GM18505 (cell line): Measurements from ENCODE around the gene SUN1.

Source experiments
- ATAC-seq: cut with Tn5 transposase; IDR thresholded peaks from one replicate; pipeline ENCODE4 v1.9.1; 2021; ENCODE audit not compliant: unreplicated experiment
- POLR2A ChIP-seq: IDR thresholded peaks from 4 replicates; pipeline ENCODE4 v1.6.1; 2011; ENCODE audit warnings: borderline replicate concordance; ENCODE audit not compliant: insufficient read depth, insufficient read length; ENCODE audit errors: extremely low read depth

Gene SUN1

GRCh38 chr7:915291-916218 is 83.3 kb downstream of the SUN1 start:
- no peak for TF ChIP-seq POLR2A
- ATAC-seq = no peak

GRCh38 chr7:916291-916941 is 84.1 kb downstream of the SUN1 start:
- ATAC-seq = no peak
- TF ChIP-seq POLR2A = no peak

- no peak for TF ChIP-seq POLR2A
These were observed 85.2 kb downstream of the SUN1 start for GRCh38 chr7:917255-918117.

GRCh38 chr7:918118-918425 is 85.8 kb downstream of the SUN1 start:
- ATAC-seq = no peak
- no peak for TF ChIP-seq POLR2A

More at GRCh38 chr7:917255-918117, 85.2 kb downstream of the SUN1 start:
- ATAC-seq = no peak

GRCh38 chr7:918441-919113 is 86.3 kb downstream of the SUN1 start:
- ATAC-seq = no peak
- no peak for TF ChIP-seq POLR2A

- ATAC-seq = no peak
- TF ChIP-seq POLR2A = no peak
These were observed 86.8 kb downstream of the SUN1 start for GRCh38 chr7:919114-919442.

- no peak for TF ChIP-seq POLR2A
- no peak for ATAC-seq
These were observed 87.7 kb downstream of the SUN1 start for GRCh38 chr7:919924-920341.

GRCh38 chr7:920351-921070 is 88.2 kb downstream of the SUN1 start:
- no peak for ATAC-seq
- no peak for TF ChIP-seq POLR2A

GRCh38 chr7:921071-921461 is 88.8 kb downstream of the SUN1 start:
- no peak for ATAC-seq
- no peak for TF ChIP-seq POLR2A

GRCh38 chr7:921581-922333 is 89.5 kb downstream of the SUN1 start:
- TF ChIP-seq POLR2A = peak; percentile 31

GRCh38 chr7:922334-923107 is 90.2 kb downstream of the SUN1 start:
- ATAC-seq = no peak
- no peak for TF ChIP-seq POLR2A

More at GRCh38 chr7:921581-922333, 89.5 kb downstream of the SUN1 start:
- ATAC-seq = no peak
